Measurements from ENCODE around the gene HOXA3. TPM values are rescaled to one million over a fixed set of nuclear protein-coding genes. Genes with fewer than 3 reads are reported as not detected.

HOXA3 gene
- total and polyA plus RNA-seq, 2 of the 13 experiments (the other 11 are each of a cell fraction or from before 2014, with no cell fraction given), result 2.9 to 4.6 TPM

GRCh38 chr7:27068259-27068658 lies 84.1 kb downstream of the HOXA3 start (continued):
- TF ChIP-seq, protein P1, sequence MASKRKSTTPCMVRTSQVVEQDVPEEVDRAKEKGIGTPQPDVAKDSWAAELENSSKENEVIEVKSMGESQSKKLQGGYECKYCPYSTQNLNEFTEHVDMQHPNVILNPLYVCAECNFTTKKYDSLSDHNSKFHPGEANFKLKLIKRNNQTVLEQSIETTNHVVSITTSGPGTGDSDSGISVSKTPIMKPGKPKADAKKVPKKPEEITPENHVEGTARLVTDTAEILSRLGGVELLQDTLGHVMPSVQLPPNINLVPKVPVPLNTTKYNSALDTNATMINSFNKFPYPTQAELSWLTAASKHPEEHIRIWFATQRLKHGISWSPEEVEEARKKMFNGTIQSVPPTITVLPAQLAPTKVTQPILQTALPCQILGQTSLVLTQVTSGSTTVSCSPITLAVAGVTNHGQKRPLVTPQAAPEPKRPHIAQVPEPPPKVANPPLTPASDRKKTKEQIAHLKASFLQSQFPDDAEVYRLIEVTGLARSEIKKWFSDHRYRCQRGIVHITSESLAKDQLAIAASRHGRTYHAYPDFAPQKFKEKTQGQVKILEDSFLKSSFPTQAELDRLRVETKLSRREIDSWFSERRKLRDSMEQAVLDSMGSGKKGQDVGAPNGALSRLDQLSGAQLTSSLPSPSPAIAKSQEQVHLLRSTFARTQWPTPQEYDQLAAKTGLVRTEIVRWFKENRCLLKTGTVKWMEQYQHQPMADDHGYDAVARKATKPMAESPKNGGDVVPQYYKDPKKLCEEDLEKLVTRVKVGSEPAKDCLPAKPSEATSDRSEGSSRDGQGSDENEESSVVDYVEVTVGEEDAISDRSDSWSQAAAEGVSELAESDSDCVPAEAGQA (IDR thresholded peaks at IDR 0.05; ENCODE audit: low read depth), result no peak
- TF ChIP-seq, protein P1 (CRISPR knock-in tag; IDR thresholded peaks at IDR 0.05; ENCODE audit: borderline replicate concordance), result no peak
- TF ChIP-seq FOSL2 (CRISPR knock-in tag; IDR thresholded peaks at IDR 0.05), result no peak
- TF ChIP-seq PHF5A (CRISPR knock-in tag; IDR thresholded peaks at IDR 0.05; ENCODE audit: low read depth, unreplicated experiment), result no peak
- TF ChIP-seq, protein P2, sequence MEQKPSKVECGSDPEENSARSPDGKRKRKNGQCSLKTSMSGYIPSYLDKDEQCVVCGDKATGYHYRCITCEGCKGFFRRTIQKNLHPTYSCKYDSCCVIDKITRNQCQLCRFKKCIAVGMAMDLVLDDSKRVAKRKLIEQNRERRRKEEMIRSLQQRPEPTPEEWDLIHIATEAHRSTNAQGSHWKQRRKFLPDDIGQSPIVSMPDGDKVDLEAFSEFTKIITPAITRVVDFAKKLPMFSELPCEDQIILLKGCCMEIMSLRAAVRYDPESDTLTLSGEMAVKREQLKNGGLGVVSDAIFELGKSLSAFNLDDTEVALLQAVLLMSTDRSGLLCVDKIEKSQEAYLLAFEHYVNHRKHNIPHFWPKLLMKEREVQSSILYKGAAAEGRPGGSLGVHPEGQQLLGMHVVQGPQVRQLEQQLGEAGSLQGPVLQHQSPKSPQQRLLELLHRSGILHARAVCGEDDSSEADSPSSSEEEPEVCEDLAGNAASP (CRISPR knock-in tag; IDR thresholded peaks at IDR 0.05; ENCODE audit: borderline replicate concordance), result no peak

DNA sequence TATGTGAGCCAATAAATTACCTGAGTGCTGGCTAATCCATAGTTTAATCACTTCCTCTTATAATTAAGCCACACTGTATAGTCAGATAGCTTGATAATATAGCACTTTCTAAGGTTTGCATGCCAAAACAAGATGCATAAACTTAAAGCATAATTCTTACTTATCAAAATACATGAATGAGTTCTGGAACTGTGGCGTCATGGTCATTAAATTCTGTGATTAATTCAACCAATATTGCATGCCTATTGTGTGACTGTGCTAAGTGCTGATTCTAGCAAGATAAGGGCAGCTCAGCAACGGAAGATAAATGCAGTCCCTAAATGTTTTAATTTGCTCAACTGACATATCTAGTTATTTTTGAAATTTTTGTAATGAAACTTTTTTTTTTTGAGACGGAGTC lies 86.2 kb downstream of the HOXA3 start:
- Histone ChIP-seq H2AFZ (ENCODE audit: low read length) (no peak overlapping the region), H3K79me2 (ENCODE audit: insufficient read depth, low read length) (no peaks in the 10 kb centered on the region), H3K4me2 (ENCODE audit: low read depth, low read length) (no peak overlapping the region), H3K9me3 (ENCODE audit: low read length) (no peaks in the 10 kb centered on the region), H3K27ac (ENCODE audit: extremely low read length, insufficient read depth, low read length) (no peak overlapping the region), H3K36me3 (replicated peaks in 1 of 2; ENCODE audit: control insufficient read depth in 1 of 2, insufficient read depth in 2 of 2, low read length in 2 of 2) (no peaks in the 10 kb centered on the region), H3K4me3 (replicated peaks in 1 of 3; ENCODE audit: insufficient read depth in 1 of 3, low read depth in 2 of 3, low read length in 3 of 3) (no peak overlapping the region), H3K27me3 (ENCODE audit: control insufficient read depth in 1 of 2, insufficient read depth in 2 of 2, low read length in 2 of 2) (no peaks in the 10 kb centered on the region), H3K9ac (ENCODE audit: insufficient read depth, low read depth, low read length) (no peak overlapping the region), H4K20me1 (ENCODE audit: insufficient read depth, low read length) (no peaks in the 10 kb centered on the region), H3K4me1 (ENCODE audit: insufficient read depth, low read length) (no peaks in the 10 kb centered on the region)
- TF ChIP-seq MIXL1 (CRISPR knock-in tag; IDR thresholded peaks at IDR 0.05), result no peak
- no peak for TF ChIP-seq RXRB (CRISPR knock-in tag; IDR thresholded peaks at IDR 0.05; ENCODE audit: borderline replicate concordance)
- TF ChIP-seq KLF9 (CRISPR knock-in tag; IDR thresholded peaks at IDR 0.05; ENCODE audit: low read depth), result no peak
- TF ChIP-seq SRY (CRISPR knock-in tag; IDR thresholded peaks at IDR 0.05), result no peak
- TF ChIP-seq ARNT (IDR thresholded peaks at IDR 0.05), result no peak
- no peak for TF ChIP-seq SP140L (CRISPR knock-in tag; IDR thresholded peaks at IDR 0.05; ENCODE audit: borderline replicate concordance)
- TF ChIP-seq CENPBD1 (CRISPR knock-in tag; IDR thresholded peaks at IDR 0.05; ENCODE audit: borderline replicate concordance, low read depth), result no peak
- TF ChIP-seq ZNF850 (CRISPR knock-in tag; conservative IDR thresholded peaks at IDR 0.05), result no peak
- no peak for TF ChIP-seq LCORL (IDR thresholded peaks at IDR 0.05)
- no peak for TF ChIP-seq LCORL (CRISPR knock-in tag; IDR thresholded peaks at IDR 0.05)
- no peak for TF ChIP-seq ZNF615 (CRISPR knock-in tag; IDR thresholded peaks at IDR 0.05; ENCODE audit: borderline replicate concordance)
- TF ChIP-seq HCFC1 (IDR thresholded peaks at IDR 0.05; ENCODE audit: low read depth, low read length), result no peak
- no peak for TF ChIP-seq ZNF225 (CRISPR knock-in tag; IDR thresholded peaks at IDR 0.05)
- POLR2A ChIA-PET, result no interaction called here
- no TSS peak for BruUV-seq (replicated peaks)
- no peak for ATAC-seq
- no peak for FAIRE-seq
- in situ Hi-C loops (cut with HindIII; ENCODE audit: extremely low pct_ligation_motif_present, low pct_unique_long_range_greater_than_20kb) (no loop called here), intact Hi-C loops (cut with micrococcal nuclease; ENCODE audit: unreplicated experiment) (no loop called here)
- CTCF ChIA-PET (ENCODE audit: low intra/inter-chr PET ratio, low total read pairs), result no interaction called here
- no peak for DNase-seq (ENCODE audit: low spot score)
- WGBS (ENCODE audit: low lambda C conversion rate), result 53% methylated on average over 3 of the region's 3 CpGs

Measured in HepG2 (cell line).